Measurements from ENCODE around the gene CACNA2D2. TPM values are rescaled to one million over a fixed set of nuclear protein-coding genes. Genes with fewer than 3 reads are reported as not detected.

The CACNA2D2 gene
- total RNA-seq, 1 experiment from 2014 or later: not detected

- DNase-seq: no peak
- Histone ChIP-seq H2AFZ (no peak overlapping the region), H3K9me3 (ENCODE audit: insufficient read depth, low read depth) (no peaks in the 10 kb centered on the region), H3F3A (ENCODE audit: insufficient read depth, low read depth) (no peaks in the 10 kb centered on the region), H3K27ac (no peak overlapping the region), H3K36me3 (ENCODE audit: low read depth) (no peaks in the 10 kb centered on the region), H3K9me2 (ENCODE audit: insufficient read depth) (no peaks in the 10 kb centered on the region), H3K4me2 (no peak overlapping the region), H3K79me2 (ENCODE audit: low read depth) (no peaks in the 10 kb centered on the region), H3K27me3 (ENCODE audit: insufficient read depth, low read depth) (peaks cover 76% of the 10 kb centered on the region), H4K20me1 (ENCODE audit: insufficient read depth) (no peaks in the 10 kb centered on the region), H3K4me3 (no peak overlapping the region), H3K4me1 (replicated peaks; ENCODE audit: insufficient read depth) (no peaks in the 10 kb centered on the region)
- ChIA-PET POLR2A (ENCODE audit: unreplicated experiment) (no interaction called here), CTCF (no interaction called here)
- BruUV-seq (replicated peaks): no TSS peak
- no peak for TF ChIP-seq EZH2 (IDR thresholded peaks at IDR 0.05; ENCODE audit: low read depth)
- no peak for TF ChIP-seq CTCF (conservative IDR thresholded peaks at IDR 0.05)
- intact Hi-C loops (cut with micrococcal nuclease; ENCODE audit: unreplicated experiment): no loop called here
Measured at GRCh38 chr3:50470658-50471057, 32.8 kb downstream of the CACNA2D2 start.

GRCh38 chr3:50467919-50468318 is 35.5 kb downstream of the CACNA2D2 start:
- H3K27me3 ChIP-seq (ENCODE audit: insufficient read depth, low read depth): peaks cover 69% of the 10 kb centered on the region
- no peak overlapping the region for H3K27ac ChIP-seq
- no peaks in the 10 kb centered on the region for H3K9me2 ChIP-seq (ENCODE audit: insufficient read depth)
- TF ChIP-seq CTCF (conservative IDR thresholded peaks at IDR 0.05) (no peak), EZH2 (IDR thresholded peaks at IDR 0.05; ENCODE audit: low read depth) (no peak)
- H3K79me2 ChIP-seq (ENCODE audit: low read depth): no peaks in the 10 kb centered on the region
- ChIA-PET CTCF (no interaction called here), POLR2A (ENCODE audit: unreplicated experiment) (no interaction called here)
- no peaks in the 10 kb centered on the region for H3K4me1 ChIP-seq (replicated peaks; ENCODE audit: insufficient read depth)
- no peaks in the 10 kb centered on the region for H3K36me3 ChIP-seq (ENCODE audit: low read depth)
- no TSS peak for BruUV-seq (replicated peaks)
- intact Hi-C loops (cut with micrococcal nuclease; ENCODE audit: unreplicated experiment): no loop called here
- no peak overlapping the region for H3K4me2 ChIP-seq
- no peaks in the 10 kb centered on the region for H3K9me3 ChIP-seq (ENCODE audit: insufficient read depth, low read depth)
- no peaks in the 10 kb centered on the region; the same call in 1 of the 2 replicates for H4K20me1 ChIP-seq (ENCODE audit: insufficient read depth)
- H3K4me3 ChIP-seq: no peak overlapping the region
- H3F3A ChIP-seq (ENCODE audit: insufficient read depth, low read depth): no peaks in the 10 kb centered on the region
- DNase-seq: no peak
- no peak overlapping the region for H2AFZ ChIP-seq

GRCh38 chr3:50466177-50466576 is 37.3 kb downstream of the CACNA2D2 start:
- H3K27me3 ChIP-seq (ENCODE audit: insufficient read depth, low read depth): peaks cover 69% of the 10 kb centered on the region
- H4K20me1 ChIP-seq (ENCODE audit: insufficient read depth): no peaks in the 10 kb centered on the region; the same call in 1 of the 2 replicates
- H3K9me2 ChIP-seq (ENCODE audit: insufficient read depth): no peaks in the 10 kb centered on the region
- ChIA-PET CTCF (no interaction called here), POLR2A (ENCODE audit: unreplicated experiment) (no interaction called here)
- no peak overlapping the region for H2AFZ ChIP-seq
- DNase-seq: no peak
- no peaks in the 10 kb centered on the region for H3K79me2 ChIP-seq (ENCODE audit: low read depth)
- no peaks in the 10 kb centered on the region for H3K4me1 ChIP-seq (replicated peaks; ENCODE audit: insufficient read depth)
- H3K36me3 ChIP-seq (ENCODE audit: low read depth): no peaks in the 10 kb centered on the region
- no peak overlapping the region for H3K4me2 ChIP-seq
- no TSS peak for BruUV-seq (replicated peaks)
- TF ChIP-seq CTCF (conservative IDR thresholded peaks at IDR 0.05): no peak
- TF ChIP-seq EZH2 (IDR thresholded peaks at IDR 0.05; ENCODE audit: low read depth): no peak
- H3K27ac ChIP-seq: no peak overlapping the region
- no peaks in the 10 kb centered on the region for H3F3A ChIP-seq (ENCODE audit: insufficient read depth, low read depth)
- H3K9me3 ChIP-seq (ENCODE audit: insufficient read depth, low read depth): no peaks in the 10 kb centered on the region
- H3K4me3 ChIP-seq: no peak overlapping the region
- intact Hi-C loops (cut with micrococcal nuclease; ENCODE audit: unreplicated experiment): no loop called here

Measured in PC-9 (cell line).